Activated CD8-positive, alpha-beta memory T cell treated with anti-CD3 and anti-CD28 coated beads for 1 hour (primary cell): ENCODE measurements around the gene PMS1.
"Not testable (repeated sequence)": the region's sequence is repeated elsewhere in the genome, so short reads cannot be mapped to it uniquely, and the experiment has no call there.

Experiments used
- DNase-seq, 2 donors: peaks; one replicate each; pipeline ENCODE4 v3.0.0-alpha.2; 2020; ENCODE audit warnings: low read depth in 1 of 2; ENCODE audit errors: extremely low read depth in 1 of 2

Gene PMS1

GRCh38 chr2:189860161-189860560 is 75.9 kb downstream of the PMS1 start:
- DNase-seq: no peak

- DNase-seq: no peak
These were observed 78.5 kb downstream of the PMS1 start for GRCh38 chr2:189862751-189863150.

GRCh38 chr2:189865826-189866225 is 81.6 kb downstream of the PMS1 start:
- no peak for DNase-seq

GRCh38 chr2:189866296-189866695 is 82.0 kb downstream of the PMS1 start:
- no peak for DNase-seq

- no peak for DNase-seq
These were observed 84.6 kb downstream of the PMS1 start for GRCh38 chr2:189868896-189869295.

GRCh38 chr2:189870381-189871085 is 86.3 kb downstream of the PMS1 start:
- DNase-seq: no peak

GRCh38 chr2:189873696-189874095 is 89.4 kb downstream of the PMS1 start:
- no peak for DNase-seq

- DNase-seq: no peak
These were observed 90.5 kb downstream of the PMS1 start for GRCh38 chr2:189874586-189875320.

- DNase-seq: no peak
These were observed 92.0 kb downstream of the PMS1 start for GRCh38 chr2:189876271-189876670.

GRCh38 chr2:189879716-189880081 is 95.4 kb downstream of the PMS1 start:
- DNase-seq: no peak

- DNase-seq: no peak
These were observed 96.2 kb downstream of the PMS1 start for GRCh38 chr2:189880429-189880828.

GRCh38 chr2:189880832-189881492 is 96.7 kb downstream of the PMS1 start:
- no peak for DNase-seq

GRCh38 chr2:189885368-189885767 is 101.1 kb downstream of the PMS1 start:
- no peak for DNase-seq

GRCh38 chr2:189892546-189893294 is 108.5 kb downstream of the PMS1 start:
- DNase-seq: not testable (repeated sequence)

GRCh38 chr2:189896809-189897208 is 112.6 kb downstream of the PMS1 start:
- no peak for DNase-seq

GRCh38 chr2:189899101-189899500 is 114.9 kb downstream of the PMS1 start:
- DNase-seq: no peak

GRCh38 chr2:189900726-189901125 is 116.5 kb downstream of the PMS1 start:
- DNase-seq: no peak

GRCh38 chr2:189901664-189902063 is 117.4 kb downstream of the PMS1 start:
- no peak for DNase-seq

GRCh38 chr2:189913821-189914220 is 129.6 kb downstream of the PMS1 start:
- DNase-seq: no peak

- no peak for DNase-seq
These were observed 132.4 kb downstream of the PMS1 start for GRCh38 chr2:189916651-189917050.
